Stimulated activated CD4-positive, alpha-beta T cell treated with anti-CD3 and anti-CD28 coated beads, Interleukin-4, amount 100 ng/mL, for 4 hours (primary cell): ENCODE results near the gene NCKIPSD.

ENCODE experiments used
- DNase-seq, 2 experiments: peaks; one replicate each; pipeline ENCODE4 v3.0.0-alpha.2; 2020

NCKIPSD gene

GRCh38 chr3:48644898-48645760, 40.6 kb downstream of the NCKIPSD start:
- DNase-seq, result no peak

GRCh38 chr3:48642605-48643004, 43.1 kb downstream of the NCKIPSD start:
- DNase-seq, result no peak

- DNase-seq, result no peak
Measured at GRCh38 chr3:48641396-48641795, 44.3 kb downstream of the NCKIPSD start.

GRCh38 chr3:48639944-48640606, 45.6 kb downstream of the NCKIPSD start:
- DNase-seq, result no peak

- no peak for DNase-seq
Measured at GRCh38 chr3:48637305-48637704, 48.4 kb downstream of the NCKIPSD start.

- DNase-seq, result no peak
Measured at GRCh38 chr3:48636149-48636655, 49.5 kb downstream of the NCKIPSD start.

- DNase-seq, result peak; percentile 89 to 95
Measured at GRCh38 chr3:48635222-48636021, 50.3 kb downstream of the NCKIPSD start, which contains the start of gene SLC26A6. Gene SLC26A6, minus strand, starts transcription at chr3:48635461. Its CDS starts 68 bp downstream, at chr3:48635393.

- DNase-seq, result peak; percentile 56 to 70
Measured at GRCh38 chr3:48634661-48635221, 51.0 kb downstream of the NCKIPSD start.

- DNase-seq, result no peak
Measured at GRCh38 chr3:48633743-48634142, 52.0 kb downstream of the NCKIPSD start.

- no peak for DNase-seq
Measured at GRCh38 chr3:48633256-48633655, 52.5 kb downstream of the NCKIPSD start.

- no peak for DNase-seq
Measured at GRCh38 chr3:48631516-48632448, 53.9 kb downstream of the NCKIPSD start.

GRCh38 chr3:48630833-48631232, 54.9 kb downstream of the NCKIPSD start:
- no peak for DNase-seq

- no peak for DNase-seq
Measured at GRCh38 chr3:48630407-48630806, 55.3 kb downstream of the NCKIPSD start.

- DNase-seq, result no peak
Measured at GRCh38 chr3:48629894-48630293, 55.8 kb downstream of the NCKIPSD start.

- DNase-seq, result no peak
Measured at GRCh38 chr3:48628277-48629017, 57.3 kb downstream of the NCKIPSD start.

- DNase-seq, result no peak
Measured at GRCh38 chr3:48625600-48625999, 60.1 kb downstream of the NCKIPSD start.

GRCh38 chr3:48624767-48625166, 60.9 kb downstream of the NCKIPSD start:
- no peak for DNase-seq

GRCh38 chr3:48623851-48624547, 61.7 kb downstream of the NCKIPSD start:
- DNase-seq, result no peak
